NCI-H524 (cell line): ENCODE data around the gene HORMAD2.
"Not testable (repeated sequence)": the region's sequence is repeated elsewhere in the genome, so short reads cannot be mapped to it uniquely, and the experiment has no call there.

Source experiments
- DNase-seq, 2 experiments: peaks; one replicate each; lab custom pipeline; 2025; lab: John Stamatoyannopoulos, UW

HORMAD2 gene

GRCh38 chr22:30057375-30057774, 22.9 kb upstream of the HORMAD2 start:
- no peak for DNase-seq

DNA sequence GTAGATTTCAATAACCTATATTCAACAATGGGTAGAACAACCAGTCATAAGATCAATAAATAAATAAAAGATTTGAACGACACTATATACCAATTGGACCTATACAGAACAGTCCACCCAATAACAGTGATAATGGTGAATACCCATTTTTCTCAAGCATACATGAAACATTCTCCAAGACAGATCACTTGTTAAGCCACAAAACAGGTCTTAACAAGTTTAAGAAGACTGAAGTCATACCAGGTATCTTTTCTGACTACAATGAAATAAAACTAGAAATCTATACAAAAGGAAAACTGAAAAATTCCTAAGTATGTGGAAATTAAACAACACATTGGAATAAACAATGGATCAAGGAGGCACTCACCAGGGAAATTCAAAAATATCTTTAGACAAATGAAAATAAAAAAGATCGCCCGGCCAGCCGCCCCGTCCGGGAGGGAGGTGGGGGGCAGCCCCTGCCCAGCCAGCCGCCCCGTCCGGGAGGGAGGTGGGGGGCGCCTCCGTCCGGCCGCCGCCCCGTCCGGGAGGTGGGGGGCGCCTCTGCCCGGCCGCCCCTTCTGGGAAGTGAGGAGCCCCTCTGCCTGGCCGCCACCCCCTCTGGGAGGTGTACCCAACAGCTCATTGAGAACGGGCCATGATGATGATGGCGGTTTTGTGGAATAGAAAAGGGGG, 20.8 kb upstream of the HORMAD2 start:
- not testable (repeated sequence) for DNase-seq

GRCh38 chr22:30061094-30061493, 19.2 kb upstream of the HORMAD2 start:
- not testable (repeated sequence) for DNase-seq

DNA sequence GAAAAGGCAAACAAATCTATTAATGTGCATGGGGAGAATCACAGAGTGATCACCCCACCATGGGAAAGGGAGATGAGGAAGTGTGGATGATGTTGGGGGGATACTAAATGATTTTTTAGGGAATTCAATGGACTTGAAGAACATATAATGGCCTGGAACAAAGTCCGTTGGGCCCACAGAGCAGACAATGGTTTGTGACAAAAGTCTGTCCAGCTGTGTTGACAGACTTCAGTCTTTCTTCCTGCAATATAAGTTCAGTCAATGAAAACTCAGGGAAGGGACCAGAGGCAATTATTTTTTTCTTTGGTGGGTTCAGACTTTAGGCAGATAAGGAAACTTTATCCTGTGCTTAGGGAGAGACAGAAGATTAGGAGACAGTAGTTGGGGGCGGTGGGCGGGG, 18.0 kb upstream of the HORMAD2 start:
- DNase-seq = no peak

GRCh38 chr22:30062950-30063349, 17.3 kb upstream of the HORMAD2 start:
- no peak for DNase-seq

DNA sequence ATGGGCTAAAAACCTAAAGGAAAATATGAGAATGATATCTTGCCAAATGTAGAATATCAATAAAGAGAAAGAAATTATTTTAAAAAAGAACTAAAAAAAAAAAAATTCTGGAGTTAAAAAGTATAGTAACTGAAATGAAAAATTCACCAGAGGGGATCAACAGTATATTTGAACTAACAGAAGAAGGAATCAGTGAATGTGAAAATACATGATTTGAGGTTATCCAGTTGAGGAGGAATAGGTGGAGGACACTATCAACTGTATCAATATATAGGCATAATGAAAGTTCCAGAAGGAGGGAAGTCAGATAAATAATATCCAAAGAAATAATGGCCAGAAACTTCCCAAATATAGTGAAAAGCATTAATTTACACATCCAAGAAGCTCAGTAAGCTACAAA, 16.1 kb upstream of the HORMAD2 start:
- DNase-seq = no peak

DNA sequence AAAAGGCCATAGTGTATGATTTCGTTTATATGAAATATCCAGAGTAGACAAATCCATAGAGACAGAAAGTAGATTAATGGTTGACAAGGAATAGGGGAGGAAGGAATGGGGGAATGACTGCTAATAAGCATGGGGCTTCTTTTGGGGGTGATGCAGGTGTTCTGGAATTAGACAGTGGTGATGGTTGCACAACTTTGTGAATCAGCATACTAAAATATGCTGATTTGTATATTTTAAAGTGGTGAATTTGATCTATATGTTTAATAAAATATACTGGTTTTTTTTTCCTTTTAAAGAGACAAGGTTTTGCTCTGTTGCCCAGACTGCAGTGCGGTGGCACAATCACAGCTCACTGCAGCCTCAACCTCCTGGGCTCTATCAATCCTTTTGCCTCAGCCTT, 6.5 kb upstream of the HORMAD2 start:
- no peak for DNase-seq

- no peak for DNase-seq
These were observed 6.1 kb upstream of the HORMAD2 start for GRCh38 chr22:30074147-30074546.

DNA sequence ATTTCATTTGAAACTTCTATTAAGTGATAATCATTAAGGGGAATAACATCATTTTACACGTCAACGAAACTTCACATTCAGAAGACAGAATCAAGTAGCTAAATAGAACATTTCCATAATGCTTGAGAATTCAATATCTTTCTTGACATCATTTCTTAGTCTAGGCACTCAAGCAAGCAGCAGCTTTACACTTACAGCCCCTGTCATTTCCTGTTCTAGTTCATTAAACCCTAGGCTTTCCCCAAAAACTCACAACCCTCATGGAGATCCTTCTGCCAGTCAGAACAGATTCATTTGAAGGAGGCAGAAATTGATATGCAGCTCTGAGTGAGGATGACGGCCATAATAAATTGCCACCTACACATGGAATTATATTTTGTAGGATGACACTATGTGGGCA, 5.3 kb upstream of the HORMAD2 start:
- no peak for DNase-seq

- DNase-seq = no peak
These were observed 2.9 kb upstream of the HORMAD2 start for GRCh38 chr22:30077279-30077880.

GRCh38 chr22:30078320-30079311, 1.6 kb upstream of the HORMAD2 start:
- DNase-seq = peak in 1 of 2 experiments; percentile 42

GRCh38 chr22:30080805-30081204, 541 bp downstream of the HORMAD2 start:
- DNase-seq = no peak

- no peak for DNase-seq
These were observed 6.2 kb downstream of the HORMAD2 start for GRCh38 chr22:30086496-30086895.

GRCh38 chr22:30087037-30087436, 6.8 kb downstream of the HORMAD2 start:
- not testable (repeated sequence) for DNase-seq

DNA sequence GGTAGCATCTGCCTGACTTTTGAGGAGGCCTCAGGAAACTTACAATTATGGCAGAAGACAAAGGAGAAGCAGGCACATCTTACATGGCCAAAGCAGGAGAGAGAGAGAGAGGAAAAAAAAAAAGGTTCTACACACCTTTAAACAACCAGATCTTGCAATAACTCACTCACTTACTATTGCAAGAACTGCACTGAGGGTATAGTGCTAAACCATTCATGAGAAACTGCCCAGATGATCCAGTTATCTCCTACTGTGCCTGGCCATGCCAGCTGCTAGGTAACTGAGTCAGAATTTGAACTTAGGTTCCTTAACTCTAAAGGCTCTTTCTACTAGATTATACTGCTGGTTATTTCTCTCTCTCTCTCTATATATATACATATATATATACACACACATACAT, 7.3 kb downstream of the HORMAD2 start:
- no peak for DNase-seq

- no peak for DNase-seq
These were observed 8.2 kb downstream of the HORMAD2 start for GRCh38 chr22:30088468-30088867.

DNA sequence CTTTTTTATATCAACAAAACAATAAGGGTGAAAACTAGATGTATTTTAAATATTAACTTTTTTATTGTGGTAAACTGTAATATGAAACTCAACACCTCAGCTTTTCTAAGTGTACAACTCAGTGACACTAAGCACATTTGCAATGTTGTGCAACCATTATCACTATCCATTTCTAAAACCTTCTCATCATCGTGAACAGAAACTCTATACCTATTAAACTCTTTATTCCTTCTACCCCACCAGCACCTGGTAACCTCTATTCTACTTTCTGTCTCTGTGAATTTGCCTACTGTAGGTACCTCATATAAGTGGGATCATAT, 9.4 kb downstream of the HORMAD2 start:
- DNase-seq = no peak

DNA sequence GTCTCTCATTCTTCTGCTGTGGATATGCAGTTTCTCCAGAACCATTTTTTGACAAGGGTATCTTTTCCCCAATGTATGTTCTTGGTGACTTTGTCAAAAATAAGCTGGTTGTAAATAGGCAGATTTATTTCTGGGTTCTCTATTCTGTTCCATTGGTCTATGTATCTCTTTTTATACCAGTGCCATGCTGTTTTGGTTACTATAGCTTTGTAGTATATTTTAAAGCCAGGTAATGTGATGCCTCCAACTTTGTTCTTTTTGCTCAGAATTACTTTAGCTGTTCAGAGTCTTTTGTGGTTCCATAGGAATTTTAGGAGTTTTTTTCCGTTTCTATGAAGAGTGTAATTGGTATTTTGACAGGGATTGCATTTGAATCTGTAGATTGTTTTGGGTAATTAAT, 12.4 kb downstream of the HORMAD2 start:
- DNase-seq = no peak

GRCh38 chr22:30094804-30095203, 14.5 kb downstream of the HORMAD2 start:
- DNase-seq = peak in 1 of 2 experiments; percentile 19

GRCh38 chr22:30097861-30098260, 17.6 kb downstream of the HORMAD2 start:
- DNase-seq = no peak

DNA sequence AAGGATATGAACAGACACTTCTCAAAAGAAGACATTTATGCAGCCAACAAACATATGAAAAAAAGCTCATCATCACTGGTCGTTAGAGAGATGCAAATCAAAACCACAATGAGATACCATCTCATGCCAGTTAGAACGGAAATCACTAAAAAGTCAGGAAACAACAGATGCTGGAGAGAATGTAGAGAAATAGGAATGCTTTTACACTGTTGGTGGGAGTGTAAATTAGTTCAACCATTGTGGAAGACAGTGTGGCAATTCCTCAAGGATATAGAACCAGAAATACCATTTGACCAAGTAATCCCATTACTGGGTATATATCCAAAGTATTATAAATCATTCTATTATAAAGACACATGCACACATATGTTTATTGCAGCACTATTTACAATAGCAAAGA, 20.5 kb downstream of the HORMAD2 start:
- DNase-seq = not testable (repeated sequence)

DNA sequence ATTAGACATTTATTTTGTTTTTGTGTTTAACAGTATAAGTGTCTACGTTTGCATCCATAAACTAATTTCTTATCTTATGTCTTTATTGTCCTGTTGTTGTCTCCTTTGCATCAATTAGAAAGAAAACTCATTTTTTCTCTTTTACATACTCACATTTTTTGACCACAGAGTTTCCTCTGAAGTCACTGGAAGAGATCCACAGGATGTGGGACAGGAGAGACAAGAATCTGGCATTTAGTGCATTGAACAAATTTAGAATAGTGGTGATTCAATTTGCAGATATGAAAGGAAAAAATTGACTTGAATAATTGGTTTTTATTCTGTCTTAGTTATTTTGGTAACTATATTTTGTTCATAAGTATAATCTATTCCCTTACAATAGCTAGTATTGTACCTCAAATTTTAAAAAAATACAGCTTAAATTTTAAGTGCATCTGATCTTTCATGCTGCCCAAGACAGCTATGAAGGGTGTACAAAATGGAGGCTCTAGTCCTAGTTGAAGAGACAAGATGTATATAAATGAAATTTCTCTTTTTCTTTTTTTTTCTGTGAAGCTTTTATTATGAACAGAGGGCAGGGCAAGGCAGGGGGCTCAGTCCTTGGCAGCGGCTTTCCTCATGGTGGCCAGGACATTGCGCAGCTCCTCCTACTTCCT, 24.4 kb downstream of the HORMAD2 start:
- no peak for DNase-seq
